ENCODE results near the gene CCL20. TPM values are rescaled to one million over a fixed set of nuclear protein-coding genes. Genes with fewer than 3 reads are reported as not detected.

The CCL20 gene
- total RNA-seq, 1 donor from 2014 or later, result 1.7 TPM

DNA sequence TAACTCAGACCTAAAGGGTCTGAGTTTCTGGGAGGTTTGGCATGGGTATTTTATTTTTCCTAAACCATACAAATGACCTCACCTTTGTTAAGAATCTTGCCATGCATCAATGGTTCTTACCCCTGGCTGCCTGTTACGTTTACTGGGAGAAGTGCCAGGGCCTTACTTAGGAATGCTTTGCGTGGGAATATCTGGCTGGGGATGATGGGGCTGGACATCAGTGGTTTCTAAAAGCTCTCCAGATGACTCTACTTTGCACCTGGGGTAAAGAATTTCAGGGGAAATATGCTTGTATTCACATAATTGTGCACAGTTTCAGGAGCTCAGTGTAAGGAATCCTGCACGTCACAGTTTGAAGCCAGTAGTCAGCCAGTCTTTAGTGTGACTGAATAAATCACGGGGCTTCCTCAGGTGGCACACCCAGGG, 39.6 kb downstream of the CCL20 start:
- Mint-ChIP-seq H3K27ac (no peak overlapping the region), H3K9me3 (no peaks in the 10 kb centered on the region), H3K27me3 (peaks cover 3% of the 10 kb centered on the region), H3K4me3 (no peak overlapping the region), H3K36me3 (no peaks in the 10 kb centered on the region), H3K4me1 (ENCODE audit: unreplicated experiment) (no peaks in the 10 kb centered on the region)
- DNase-seq (ENCODE audit: extremely low spot score, unreplicated experiment), result no peak
- TF ChIP-seq, protein P1, sequence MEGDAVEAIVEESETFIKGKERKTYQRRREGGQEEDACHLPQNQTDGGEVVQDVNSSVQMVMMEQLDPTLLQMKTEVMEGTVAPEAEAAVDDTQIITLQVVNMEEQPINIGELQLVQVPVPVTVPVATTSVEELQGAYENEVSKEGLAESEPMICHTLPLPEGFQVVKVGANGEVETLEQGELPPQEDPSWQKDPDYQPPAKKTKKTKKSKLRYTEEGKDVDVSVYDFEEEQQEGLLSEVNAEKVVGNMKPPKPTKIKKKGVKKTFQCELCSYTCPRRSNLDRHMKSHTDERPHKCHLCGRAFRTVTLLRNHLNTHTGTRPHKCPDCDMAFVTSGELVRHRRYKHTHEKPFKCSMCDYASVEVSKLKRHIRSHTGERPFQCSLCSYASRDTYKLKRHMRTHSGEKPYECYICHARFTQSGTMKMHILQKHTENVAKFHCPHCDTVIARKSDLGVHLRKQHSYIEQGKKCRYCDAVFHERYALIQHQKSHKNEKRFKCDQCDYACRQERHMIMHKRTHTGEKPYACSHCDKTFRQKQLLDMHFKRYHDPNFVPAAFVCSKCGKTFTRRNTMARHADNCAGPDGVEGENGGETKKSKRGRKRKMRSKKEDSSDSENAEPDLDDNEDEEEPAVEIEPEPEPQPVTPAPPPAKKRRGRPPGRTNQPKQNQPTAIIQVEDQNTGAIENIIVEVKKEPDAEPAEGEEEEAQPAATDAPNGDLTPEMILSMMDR (conservative IDR thresholded peaks at IDR 0.05), result no peak

DNA sequence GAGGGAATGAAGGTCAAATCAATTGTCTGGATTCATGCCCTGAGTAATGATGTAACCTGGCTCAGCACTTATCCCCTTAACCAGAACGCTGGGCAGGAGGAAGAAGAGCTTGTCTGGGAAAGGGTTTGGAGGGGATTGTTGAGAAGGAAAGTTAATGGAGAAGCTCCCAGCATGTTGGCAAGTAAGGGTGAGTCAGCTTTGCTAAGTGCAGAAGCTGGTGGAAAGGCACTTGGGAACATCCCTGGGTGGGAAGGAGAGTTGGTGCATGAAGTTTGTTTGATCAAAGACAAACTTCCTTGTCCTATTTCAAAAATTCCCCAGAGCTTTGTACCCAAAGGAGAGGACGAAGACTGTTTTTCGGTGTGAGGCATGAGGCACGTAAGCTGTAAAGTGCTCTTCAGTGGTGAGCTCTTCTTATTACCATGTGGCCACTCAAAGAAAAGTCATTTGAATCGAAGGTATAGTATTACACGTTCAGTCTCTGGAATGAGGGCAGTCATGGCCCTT, 40.2 kb downstream of the CCL20 start:
- Mint-ChIP-seq H3K27me3 (peaks cover 3% of the 10 kb centered on the region), H3K4me1 (ENCODE audit: unreplicated experiment) (no peaks in the 10 kb centered on the region), H3K27ac (no peak overlapping the region), H3K36me3 (no peaks in the 10 kb centered on the region), H3K4me3 (no peak overlapping the region), H3K9me3 (no peaks in the 10 kb centered on the region)
- TF ChIP-seq, protein P1 (conservative IDR thresholded peaks at IDR 0.05), result no peak
- no peak for DNase-seq (ENCODE audit: extremely low spot score, unreplicated experiment)

DNA sequence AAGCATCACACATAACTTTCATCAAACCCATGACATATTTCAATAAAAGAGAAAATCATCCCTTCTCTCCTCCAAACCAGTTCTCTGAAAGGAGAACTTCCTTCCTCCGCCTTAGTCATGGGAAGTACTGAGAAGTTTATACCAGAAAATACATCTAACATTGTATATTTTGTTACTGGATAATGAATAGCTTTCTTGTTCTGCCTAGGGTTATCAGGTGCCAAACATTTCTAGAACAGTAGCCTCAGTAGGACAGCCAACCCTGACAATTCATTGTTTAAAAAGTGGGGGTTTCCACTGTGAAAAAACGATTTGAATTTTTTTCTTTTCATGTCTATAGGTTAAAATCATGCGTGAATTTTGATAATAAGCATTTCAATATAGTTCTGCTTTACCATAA, 41.8 kb downstream of the CCL20 start:
- Mint-ChIP-seq H3K27me3 (peaks cover 3% of the 10 kb centered on the region), H3K36me3 (no peaks in the 10 kb centered on the region), H3K9me3 (no peaks in the 10 kb centered on the region), H3K27ac (no peak overlapping the region), H3K4me1 (ENCODE audit: unreplicated experiment) (no peaks in the 10 kb centered on the region), H3K4me3 (no peak overlapping the region)
- TF ChIP-seq, protein P1 (conservative IDR thresholded peaks at IDR 0.05), result no peak
- DNase-seq (ENCODE audit: extremely low spot score, unreplicated experiment), result no peak

DNA sequence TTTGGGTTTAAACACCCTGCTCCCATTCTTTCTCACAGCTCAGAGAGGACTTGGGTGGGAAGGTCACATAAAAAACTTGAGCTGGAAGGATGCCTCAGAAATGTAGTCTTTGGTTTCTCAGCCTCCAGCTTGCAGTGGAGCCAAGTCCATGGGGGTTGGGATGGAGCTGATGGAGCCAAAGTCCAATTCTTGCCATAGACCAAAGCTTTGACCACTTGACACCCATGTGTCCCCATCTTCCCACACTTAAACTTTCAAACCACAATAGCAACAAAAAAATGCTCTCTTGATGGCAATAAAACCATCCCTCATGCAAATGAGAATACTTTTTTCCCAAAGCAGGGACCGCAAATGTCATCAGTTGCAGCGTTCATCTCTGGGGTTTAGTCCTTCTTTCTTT, 43.1 kb downstream of the CCL20 start:
- Mint-ChIP-seq H3K9me3 (no peaks in the 10 kb centered on the region), H3K36me3 (no peaks in the 10 kb centered on the region), H3K27ac (no peak overlapping the region), H3K4me1 (ENCODE audit: unreplicated experiment) (no peaks in the 10 kb centered on the region), H3K27me3 (peaks cover 3% of the 10 kb centered on the region), H3K4me3 (no peak overlapping the region)
- TF ChIP-seq, protein P1 (conservative IDR thresholded peaks at IDR 0.05), result no peak
- DNase-seq (ENCODE audit: extremely low spot score, unreplicated experiment), result no peak

DNA sequence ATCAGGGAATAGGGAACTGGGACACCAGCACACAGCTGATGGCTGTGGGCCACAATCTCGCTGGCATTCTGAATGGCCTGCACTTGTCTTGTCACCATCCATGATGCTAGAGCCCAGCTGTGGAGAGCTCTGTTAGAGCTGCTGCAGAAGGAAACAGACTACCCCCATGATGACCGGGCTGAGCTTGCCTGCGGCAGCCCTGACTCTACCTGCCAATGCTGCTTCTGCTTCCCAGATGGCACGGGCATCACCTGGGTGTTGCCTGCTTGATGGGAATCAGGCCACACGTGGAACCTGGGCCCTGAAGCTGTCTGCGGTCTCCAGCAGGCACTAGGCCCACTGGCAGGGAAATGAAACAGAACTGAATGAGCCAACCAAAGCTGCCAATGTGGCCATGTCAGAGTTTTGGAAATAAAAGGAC, 46.6 kb downstream of the CCL20 start:
- TF ChIP-seq, protein P1 (conservative IDR thresholded peaks at IDR 0.05), result no peak
- Mint-ChIP-seq H3K27me3 (peaks cover 6% of the 10 kb centered on the region), H3K27ac (no peak overlapping the region), H3K36me3 (no peaks in the 10 kb centered on the region), H3K4me1 (ENCODE audit: unreplicated experiment) (no peaks in the 10 kb centered on the region), H3K9me3 (no peaks in the 10 kb centered on the region), H3K4me3 (no peak overlapping the region)
- no peak for DNase-seq (ENCODE audit: extremely low spot score, unreplicated experiment)

DNA sequence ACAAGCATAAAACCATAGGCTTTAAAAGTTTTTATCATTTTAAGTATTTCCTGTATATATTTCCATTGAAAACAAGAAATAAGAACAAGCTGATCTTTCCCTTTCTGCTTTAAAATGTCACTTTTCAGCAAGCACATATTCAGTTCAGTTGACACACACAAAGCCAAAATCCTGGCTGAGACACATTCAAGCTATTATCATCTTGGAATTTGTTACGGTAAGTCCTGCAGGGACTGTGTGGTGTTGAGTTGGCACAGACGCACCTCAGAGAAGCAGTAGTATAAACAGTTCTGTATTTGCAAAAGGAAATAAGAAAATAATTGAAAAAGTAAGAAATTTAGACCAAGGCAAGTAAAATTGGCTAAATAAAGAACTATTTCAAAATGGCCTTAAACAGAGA, 47.4 kb downstream of the CCL20 start:
- no peak for DNase-seq (ENCODE audit: extremely low spot score, unreplicated experiment)
- TF ChIP-seq, protein P1 (conservative IDR thresholded peaks at IDR 0.05), result no peak
- Mint-ChIP-seq H3K27me3 (peaks cover 7% of the 10 kb centered on the region), H3K36me3 (no peaks in the 10 kb centered on the region), H3K4me3 (no peak overlapping the region), H3K4me1 (ENCODE audit: unreplicated experiment) (no peaks in the 10 kb centered on the region), H3K9me3 (no peaks in the 10 kb centered on the region), H3K27ac (no peak overlapping the region)

Data from type B pancreatic cell (in vitro differentiated cells).